ENCODE measurements around the gene ITPRIPL2. TPM values are rescaled to one million over a fixed set of nuclear protein-coding genes. Genes with fewer than 3 reads are reported as not detected.

Gene ITPRIPL2
- total RNA-seq, 1 experiment from 2014 or later, result 5.3 TPM

- TF ChIP-seq E2F1 (CRISPR knock-in tag; IDR thresholded peaks at IDR 0.05) (no peak), NR1H2 (CRISPR knock-in tag; IDR thresholded peaks at IDR 0.05) (no peak), ESRRA (CRISPR knock-in tag; IDR thresholded peaks at IDR 0.05; ENCODE audit: borderline replicate concordance) (no peak), STAT6 (CRISPR knock-in tag; conservative IDR thresholded peaks at IDR 0.05; ENCODE audit: low read depth) (no peak), AFF4 (CRISPR knock-in tag; IDR thresholded peaks at IDR 0.05; ENCODE audit: borderline replicate concordance) (no peak), ZNF425 (CRISPR knock-in tag; conservative IDR thresholded peaks at IDR 0.05) (no peak), E2F4 (CRISPR knock-in tag; IDR thresholded peaks at IDR 0.05; ENCODE audit: borderline replicate concordance, low read depth) (no peak)
Observed at GRCh38 chr16:19162085-19162484, 48.3 kb downstream of the ITPRIPL2 start (continued).

GRCh38 chr16:19163215-19163614, 49.5 kb downstream of the ITPRIPL2 start:
- ChIA-PET CTCF (interaction anchor here (0.7 kb wide), 2 partner anchors 16 to 124 kb away, joined by 3 read pairs; no protein-coding TSS in a partner anchor), POLR2A (interaction anchor here (0.6 kb wide), 1 partner anchor 16 kb away, joined by 4 read pairs; no protein-coding TSS in a partner anchor)
- DNase-seq (ENCODE audit: low spot score), result no peak
- no peaks in the 10 kb centered on the region for H3K4me1 Mint-ChIP-seq
- ATAC-seq, result no peak
- H3K4me3 Mint-ChIP-seq, result no peak overlapping the region
- peaks cover 9% of the 10 kb centered on the region for H3K27me3 Mint-ChIP-seq (ENCODE audit: low read depth)
- no peaks in the 10 kb centered on the region for H3K36me3 Mint-ChIP-seq
- H3K27ac Mint-ChIP-seq, result no peak overlapping the region
- H3K9me3 Mint-ChIP-seq, result peaks cover 6% of the 10 kb centered on the region
- TF ChIP-seq TCF7 (CRISPR knock-in tag; IDR thresholded peaks at IDR 0.05; ENCODE audit: low read depth) (no peak), NFYB (CRISPR knock-in tag; conservative IDR thresholded peaks at IDR 0.05; ENCODE audit: low read depth) (no peak), SMAD4 (CRISPR knock-in tag; IDR thresholded peaks at IDR 0.05) (no peak), E2F4 (CRISPR knock-in tag; IDR thresholded peaks at IDR 0.05; ENCODE audit: borderline replicate concordance, low read depth) (no peak), ZNF317 (CRISPR knock-in tag; IDR thresholded peaks at IDR 0.05; ENCODE audit: borderline replicate concordance, low read depth) (no peak), IRF2 (CRISPR knock-in tag; IDR thresholded peaks at IDR 0.05; ENCODE audit: borderline replicate concordance, low read depth) (no peak), ZNF281 (CRISPR knock-in tag; IDR thresholded peaks at IDR 0.05) (no peak), NFE2L1 (CRISPR knock-in tag; IDR thresholded peaks at IDR 0.05) (no peak), AFF4 (CRISPR knock-in tag; IDR thresholded peaks at IDR 0.05; ENCODE audit: borderline replicate concordance) (no peak)

Data from WTC11 (cell line).